ENCODE data around the gene KCNH8.

Gene KCNH8

GRCh38 chr3:19392150-19392549, 243.8 kb downstream of the KCNH8 start:
- DNase-seq, result no peak

GRCh38 chr3:19394946-19395345, 246.6 kb downstream of the KCNH8 start:
- DNase-seq, result no peak

GRCh38 chr3:19396726-19397125, 248.4 kb downstream of the KCNH8 start:
- no peak for DNase-seq

DNA sequence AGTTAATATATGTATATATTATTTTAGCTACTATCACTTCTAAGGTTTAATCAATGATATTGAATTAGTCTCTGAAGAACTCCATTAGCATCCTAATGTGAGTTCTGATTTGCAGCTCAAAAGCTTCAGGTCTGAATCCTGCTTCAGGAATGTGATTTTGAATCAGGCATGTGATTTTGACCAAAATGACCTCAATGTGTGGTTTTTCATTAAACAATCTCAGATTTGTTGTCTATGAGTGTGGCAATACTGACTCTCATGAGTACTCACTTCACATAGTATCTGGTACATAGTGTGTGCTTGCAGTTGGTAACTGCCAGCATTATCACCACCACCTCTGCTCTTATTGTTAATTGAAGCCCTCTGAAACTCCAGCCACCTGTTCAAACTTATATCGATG, 251.0 kb downstream of the KCNH8 start:
- DNase-seq, result no peak

DNA sequence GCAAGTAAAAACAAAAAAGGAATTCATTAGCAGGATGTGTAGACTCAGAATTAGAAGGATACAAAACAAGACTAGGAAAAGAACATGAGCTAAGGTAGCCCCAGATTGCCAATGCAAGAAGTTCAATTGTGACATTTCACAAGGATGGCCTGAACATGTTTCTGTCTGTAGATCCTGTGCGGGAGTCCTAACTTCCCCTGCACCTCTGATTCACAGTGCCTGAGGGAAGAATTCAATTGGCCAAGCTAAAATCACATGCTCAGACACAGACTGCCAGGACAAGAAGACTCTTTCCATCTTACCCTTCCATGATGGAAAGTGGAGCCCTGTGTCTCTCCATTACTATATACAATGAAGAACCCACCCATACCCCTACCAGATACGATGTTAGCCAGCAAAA, 251.5 kb downstream of the KCNH8 start:
- DNase-seq, result no peak

DNA sequence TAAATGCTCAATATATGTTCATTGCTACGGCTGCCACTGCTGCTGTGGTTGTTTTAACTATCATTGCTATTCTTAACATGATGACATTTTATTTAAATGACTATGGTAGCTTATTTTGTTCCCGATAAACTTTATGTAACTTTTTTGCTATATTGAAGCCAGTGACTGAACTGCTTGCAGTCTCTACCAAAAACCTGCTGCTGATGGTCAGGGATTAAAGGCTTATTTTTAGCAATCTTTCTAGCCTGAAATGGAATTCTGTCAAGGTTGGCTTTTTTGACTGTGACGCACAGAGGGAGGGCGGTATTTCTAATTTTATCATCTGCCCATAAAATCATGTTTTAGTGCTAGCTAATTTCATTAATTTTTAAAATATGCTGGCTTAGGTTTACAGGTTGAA, 271.8 kb downstream of the KCNH8 start:
- no peak for DNase-seq

GRCh38 chr3:19425825-19426224, 277.5 kb downstream of the KCNH8 start:
- no peak for DNase-seq

GRCh38 chr3:19427422-19428149, 279.3 kb downstream of the KCNH8 start:
- DNase-seq, result no peak

DNA sequence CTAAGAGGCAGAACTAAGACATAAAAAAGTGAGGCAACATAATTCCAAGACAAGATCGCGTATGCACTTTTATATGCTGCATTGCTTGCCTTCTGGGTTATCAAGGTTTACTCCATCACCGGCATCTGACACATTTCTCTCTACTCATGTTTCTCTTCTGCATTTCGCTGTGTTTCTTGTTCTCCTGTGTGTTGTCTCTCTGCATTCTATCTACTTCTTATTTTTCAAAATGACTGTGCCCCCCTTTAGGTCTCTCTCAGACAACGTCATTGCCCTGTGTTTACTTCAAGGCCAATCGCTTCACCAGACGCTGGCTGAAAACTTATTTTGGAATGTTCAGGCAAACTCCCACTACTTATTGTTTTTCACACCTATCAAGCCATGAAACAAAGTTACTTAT, 280.4 kb downstream of the KCNH8 start:
- DNase-seq, result no peak

DNA sequence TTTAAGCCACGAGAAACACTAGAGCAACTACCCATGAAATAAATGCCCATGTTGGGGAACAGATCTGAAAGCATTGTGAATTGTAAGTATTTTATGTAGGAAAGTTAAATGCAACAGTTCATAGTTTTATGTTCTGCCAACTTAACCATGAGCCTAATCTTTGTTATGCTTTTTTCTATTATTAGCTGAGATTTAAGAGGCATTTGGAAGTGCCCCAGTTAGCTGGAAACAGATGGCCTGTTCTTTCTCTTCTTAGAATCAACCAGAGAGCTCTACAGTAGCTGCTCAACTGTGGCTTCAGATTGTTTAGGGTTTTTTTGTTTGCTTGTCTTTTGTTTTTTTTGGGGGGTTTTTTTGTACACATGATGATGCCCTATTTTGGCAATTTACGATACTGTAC, 284.4 kb downstream of the KCNH8 start:
- DNase-seq, result no peak

- no peak for DNase-seq
Observed at GRCh38 chr3:19436746-19437145, 288.4 kb downstream of the KCNH8 start.

DNA sequence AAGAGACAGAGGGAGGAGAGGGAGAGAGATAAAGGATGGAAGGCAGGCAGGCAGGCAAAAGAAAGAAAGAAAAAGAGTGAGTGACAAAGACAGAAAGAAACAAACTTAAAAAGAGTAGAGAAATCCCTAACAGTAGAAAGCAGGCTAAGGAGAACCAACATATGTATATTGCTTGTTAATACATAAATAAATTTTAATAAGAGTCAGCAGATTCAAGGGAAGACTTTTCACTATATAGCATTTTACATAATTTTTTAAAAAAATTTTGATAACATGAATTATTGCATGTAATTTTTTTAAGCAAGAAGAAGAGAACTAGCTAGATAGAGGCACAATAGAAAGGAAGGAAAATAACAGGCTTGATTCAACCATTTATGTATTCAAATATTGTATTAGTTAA, 291.6 kb downstream of the KCNH8 start:
- DNase-seq, result no peak

- DNase-seq, result no peak
Observed at GRCh38 chr3:19446138-19446537, 297.8 kb downstream of the KCNH8 start.

DNA sequence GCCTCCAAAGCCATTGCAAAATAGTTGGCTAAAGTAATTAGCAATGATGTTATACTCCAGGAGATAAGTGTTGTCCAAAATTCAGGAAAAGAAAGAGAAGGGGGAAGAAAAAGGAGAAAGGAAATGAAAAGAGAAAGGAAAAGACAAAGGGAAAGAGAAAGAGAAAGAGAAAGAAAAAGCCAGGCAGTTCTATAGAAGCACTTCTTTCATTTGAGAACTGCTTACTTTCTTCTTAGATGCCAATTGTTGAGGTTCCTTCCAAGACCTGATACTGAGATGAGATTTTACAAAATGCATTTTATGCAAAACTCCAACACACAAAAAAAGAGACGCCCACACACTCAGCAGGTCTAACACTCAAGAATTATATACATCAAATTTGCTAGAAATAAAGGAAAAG, 298.4 kb downstream of the KCNH8 start:
- DNase-seq, result no peak

DNA sequence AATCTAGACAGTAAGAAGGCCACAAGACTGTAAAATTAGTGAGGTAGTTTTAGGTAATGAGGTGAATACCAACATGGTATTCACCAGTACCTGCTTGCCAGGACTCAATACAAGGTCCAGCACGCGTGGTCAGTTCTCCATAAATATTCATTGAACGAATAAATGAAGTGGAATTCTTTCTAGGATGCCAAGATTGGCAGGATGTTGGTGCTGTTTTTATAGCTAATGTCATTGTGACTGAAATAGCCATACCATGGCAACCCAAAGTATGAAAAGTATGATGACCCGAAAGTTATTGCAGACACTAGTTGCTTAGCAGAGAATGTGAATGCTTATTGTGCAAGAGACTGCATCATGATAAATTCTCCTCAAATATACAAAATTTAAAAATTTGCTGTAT, 307.2 kb downstream of the KCNH8 start:
- no peak for DNase-seq

DNA sequence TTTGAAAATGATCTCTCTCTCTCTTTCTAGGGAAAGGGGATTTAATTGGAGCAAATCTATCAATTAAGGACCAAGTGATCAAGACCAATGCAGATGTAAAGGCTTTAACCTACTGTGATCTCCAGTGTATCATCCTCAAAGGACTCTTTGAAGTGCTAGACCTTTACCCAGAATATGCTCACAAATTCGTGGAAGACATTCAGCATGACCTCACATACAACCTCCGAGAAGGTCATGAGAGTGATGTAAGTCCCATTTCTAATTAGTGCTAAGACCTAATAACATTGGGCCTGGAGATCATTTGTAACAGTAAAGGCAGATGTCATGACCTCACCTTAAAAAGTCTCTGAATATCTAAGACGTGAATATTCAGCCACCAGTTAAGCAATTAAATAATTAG, 308.4 kb downstream of the KCNH8 start:
- no peak for DNase-seq

- no peak for DNase-seq
Observed at GRCh38 chr3:19457449-19457848, 309.1 kb downstream of the KCNH8 start.

DNA sequence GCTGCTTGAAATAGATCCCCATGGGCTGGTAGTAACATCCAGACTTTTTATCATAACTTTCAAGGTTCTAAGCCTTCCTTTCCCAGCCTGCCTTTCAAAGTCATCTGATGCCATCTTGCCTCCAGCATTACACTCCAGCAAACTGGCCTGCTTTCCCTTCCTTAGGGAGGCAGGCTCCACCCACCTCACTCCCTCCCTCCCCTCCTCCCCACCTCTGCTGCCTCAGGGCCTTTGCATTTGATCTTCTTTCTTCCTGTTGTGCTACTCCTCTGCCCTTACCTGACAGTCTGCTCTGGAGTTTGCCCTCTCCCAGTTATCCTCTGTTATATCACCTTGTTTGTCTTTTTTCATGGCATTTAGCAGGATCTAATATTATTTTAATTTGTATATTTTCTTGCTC, 319.5 kb downstream of the KCNH8 start:
- no peak for DNase-seq

DNA sequence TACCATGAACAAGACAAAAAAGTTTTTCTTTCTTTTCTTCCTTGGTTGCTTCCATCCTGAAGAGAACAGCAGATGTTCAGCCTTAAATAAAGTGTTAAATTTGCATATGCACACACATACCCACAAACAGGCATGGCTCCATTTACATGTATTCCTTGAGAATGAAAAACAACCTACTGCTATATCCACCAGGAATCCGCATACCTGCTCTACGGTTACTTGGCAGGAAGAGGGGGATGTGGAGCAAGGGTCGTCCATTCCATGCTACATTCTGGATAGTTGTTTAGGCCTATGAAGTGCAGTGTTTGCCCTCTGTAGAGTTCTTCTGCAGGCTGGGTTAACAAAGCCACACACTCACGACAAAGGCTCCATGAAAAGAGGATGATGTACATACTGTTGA, 322.8 kb downstream of the KCNH8 start:
- no peak for DNase-seq

- DNase-seq, result no peak
Observed at GRCh38 chr3:19473971-19474580, 325.8 kb downstream of the KCNH8 start.

- no peak for DNase-seq
Observed at GRCh38 chr3:19476281-19476680, 328.0 kb downstream of the KCNH8 start.

DNA sequence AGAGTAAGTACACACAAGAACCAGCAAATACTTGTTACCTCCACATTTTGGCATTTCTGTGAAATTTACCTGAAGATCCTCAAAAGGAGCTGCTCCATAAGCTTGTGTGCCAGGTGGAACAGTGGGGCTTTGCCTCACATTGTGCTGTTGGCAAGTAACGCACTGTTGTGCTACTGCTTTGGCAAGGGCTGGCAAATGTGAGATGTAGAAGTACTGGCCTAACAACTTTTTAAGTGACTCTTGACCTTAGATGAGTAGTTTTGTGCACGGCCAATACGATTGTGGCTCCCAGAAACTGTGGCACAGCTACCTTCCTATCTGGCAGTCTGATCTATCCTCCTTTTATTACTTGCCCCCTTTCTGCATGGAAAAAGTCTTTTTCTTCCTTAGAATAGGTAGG, 337.0 kb downstream of the KCNH8 start:
- DNase-seq, result no peak

- DNase-seq, result no peak
Observed at GRCh38 chr3:19487386-19487785, 339.1 kb downstream of the KCNH8 start.

GRCh38 chr3:19488939-19489338, 340.6 kb downstream of the KCNH8 start:
- no peak for DNase-seq

DNA sequence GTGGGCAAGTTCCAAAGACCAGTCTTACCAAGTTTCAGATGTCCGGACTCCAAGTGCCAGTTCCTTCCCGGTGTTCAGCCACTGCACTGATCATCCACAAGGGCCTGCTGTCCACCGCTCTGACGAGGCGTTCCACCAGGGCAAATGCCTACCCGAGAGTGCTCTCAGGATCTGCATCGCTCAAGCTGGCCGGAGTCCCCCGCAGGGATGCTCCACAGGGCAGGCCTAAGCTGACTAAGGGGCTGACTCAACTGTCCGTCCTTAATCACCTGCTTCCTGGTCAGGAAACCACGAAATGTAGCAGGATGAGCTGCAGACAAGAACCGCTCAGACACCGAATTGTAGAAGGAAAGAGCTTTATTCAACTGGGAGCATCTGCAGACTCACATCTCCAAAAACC, 341.6 kb downstream of the KCNH8 start:
- no peak for DNase-seq

All from stimulated activated CD4-positive, alpha-beta T cell treated with anti-CD3 and anti-CD28 coated beads, Interleukin-2, amount 100 ng/mL, for 24 hours (primary cell).